ENCODE measurements around the gene YWHAB. TPM values are rescaled to one million over a fixed set of nuclear protein-coding genes. Genes with fewer than 3 reads are reported as not detected.

Gene YWHAB
- total RNA-seq, 4 donors from 2014 or later: 119 to 184 (median 143) TPM

GRCh38 chr20:44936510-44936909, 51.0 kb downstream of the YWHAB start:
- TF ChIP-seq CTCF (IDR thresholded peaks at IDR 0.05; ENCODE audit: low read depth): no peak

GRCh38 chr20:44938637-44939036, 53.1 kb downstream of the YWHAB start:
- TF ChIP-seq CTCF (IDR thresholded peaks at IDR 0.05; ENCODE audit: low read depth): no peak

GRCh38 chr20:44941120-44941691, 55.7 kb downstream of the YWHAB start:
- no peak for TF ChIP-seq CTCF (IDR thresholded peaks at IDR 0.05; ENCODE audit: low read depth)

- no peak for TF ChIP-seq CTCF (IDR thresholded peaks at IDR 0.05; ENCODE audit: low read depth)
Observed at GRCh38 chr20:44942264-44942973, 56.9 kb downstream of the YWHAB start.

- no peak for TF ChIP-seq CTCF (IDR thresholded peaks at IDR 0.05; ENCODE audit: low read depth)
Observed at GRCh38 chr20:44943828-44944227, 58.3 kb downstream of the YWHAB start.

GRCh38 chr20:44945261-44945660, 59.8 kb downstream of the YWHAB start:
- no peak for TF ChIP-seq CTCF (IDR thresholded peaks at IDR 0.05; ENCODE audit: low read depth)

- no peak for TF ChIP-seq CTCF (IDR thresholded peaks at IDR 0.05; ENCODE audit: low read depth)
Observed at GRCh38 chr20:44946271-44946852, 60.9 kb downstream of the YWHAB start.
